Glomerular endothelial cell (primary cell): ENCODE measurements around the gene TDRD5. TPM values are rescaled to one million over a fixed set of nuclear protein-coding genes. Genes with fewer than 3 reads are reported as not detected.

Experiments
- DNase-seq: peaks from one replicate; pipeline ENCODE4 v3.0.0-alpha.2; 2011; ENCODE audit warnings: low read depth, low spot score; ENCODE audit errors: extremely low read depth
- total RNA-seq: library from RNA; depleted of rRNA; stranded (reverse); fragments of >200 nt; gene quantifications from 2 replicates; pipeline ENCODE4 v1.2.3, GENCODE V29; 2015

Gene TDRD5
- not detected in 2 replicates for total RNA-seq

GRCh38 chr1:179591592-179592580 lies at the start of gene TDRD5:
TSS of gene TDRD5 (plus strand) at chr1:179591832. CDS start at chr1:179592616, 784 bp downstream.
- no peak for DNase-seq

- no peak for DNase-seq
Observed at GRCh38 chr1:179545321-179545720, 46.3 kb upstream of the TDRD5 start.

GRCh38 chr1:179547021-179547535 lies 44.6 kb upstream of the TDRD5 start:
- DNase-seq, result no peak

- DNase-seq, result no peak
Observed at GRCh38 chr1:179548666-179549367, 42.8 kb upstream of the TDRD5 start.

- no peak for DNase-seq
Observed at GRCh38 chr1:179549368-179549700, 42.3 kb upstream of the TDRD5 start.

GRCh38 chr1:179550746-179551682 lies 40.6 kb upstream of the TDRD5 start:
- DNase-seq, result no peak

- no peak for DNase-seq
Observed at GRCh38 chr1:179554427-179554826, 37.2 kb upstream of the TDRD5 start.

- DNase-seq, result no peak
Observed at GRCh38 chr1:179558078-179558477, 33.6 kb upstream of the TDRD5 start.

- no peak for DNase-seq
Observed at GRCh38 chr1:179575497-179576314, 15.9 kb upstream of the TDRD5 start, which contains the start of gene NPHS2. TSS of gene NPHS2 (minus strand) at chr1:179575948. CDS start at chr1:179575864, 84 bp downstream.

GRCh38 chr1:179576509-179576908 lies 15.1 kb upstream of the TDRD5 start:
- no peak for DNase-seq

- no peak for DNase-seq
Observed at GRCh38 chr1:179583771-179584320, 7.8 kb upstream of the TDRD5 start.

GRCh38 chr1:179586107-179586823 lies 5.4 kb upstream of the TDRD5 start:
- no peak for DNase-seq

GRCh38 chr1:179587336-179587735 lies 4.3 kb upstream of the TDRD5 start:
- DNase-seq, result no peak

- no peak for DNase-seq
Observed at GRCh38 chr1:179588425-179589024, 3.1 kb upstream of the TDRD5 start.

GRCh38 chr1:179589509-179589908 lies 2.1 kb upstream of the TDRD5 start:
- no peak for DNase-seq

GRCh38 chr1:179590671-179591070 lies 961 bp upstream of the TDRD5 start:
- no peak for DNase-seq

GRCh38 chr1:179591253-179591591 lies 410 bp upstream of the TDRD5 start:
- no peak for DNase-seq

GRCh38 chr1:179598631-179599030 lies 7.0 kb downstream of the TDRD5 start:
- no peak for DNase-seq
